Measurements from ENCODE around the gene RSAD1.

The RSAD1 gene

GRCh38 chr17:50531428-50532025 lies 52.9 kb downstream of the RSAD1 start:
- Histone ChIP-seq H3K27ac (ENCODE audit: poor library complexity, severe bottlenecking) (peak overlapping the region; percentile 82), H3K36me3 (ENCODE audit: low read depth) (peaks cover 9% of the 10 kb centered on the region), H3K4me1 (ENCODE audit: insufficient read depth, poor library complexity, severe bottlenecking) (peaks cover 14% of the 10 kb centered on the region), H3K4me3 (ENCODE audit: severe bottlenecking) (no peak overlapping the region), H3K27me3 (ENCODE audit: insufficient read depth, poor library complexity, severe bottlenecking) (no peaks in the 10 kb centered on the region), H3K9me3 (ENCODE audit: severe bottlenecking) (no peaks in the 10 kb centered on the region)
- no peak for TF ChIP-seq CTCF (IDR thresholded peaks at IDR 0.05; ENCODE audit: poor library complexity, severe bottlenecking)
- DNase-seq (ENCODE audit: low spot score) (no peak), ATAC-seq (ENCODE audit: low read depth) (no peak)

- H3K4me3 ChIP-seq (ENCODE audit: severe bottlenecking): peak within 1 kb of the TSS; percentile 44
- TF ChIP-seq CTCF (IDR thresholded peaks at IDR 0.05; ENCODE audit: poor library complexity, severe bottlenecking): no peak
- peaks cover 19% of the 10 kb centered on the region for H3K36me3 ChIP-seq (ENCODE audit: low read depth)
- peak within 1 kb of the TSS; percentile 82 for H3K27ac ChIP-seq (ENCODE audit: poor library complexity, severe bottlenecking)
- H3K4me1 ChIP-seq (ENCODE audit: insufficient read depth, poor library complexity, severe bottlenecking): peaks cover 14% of the 10 kb centered on the region
- H3K9me3 ChIP-seq (ENCODE audit: severe bottlenecking): no peaks in the 10 kb centered on the region
- H3K27me3 ChIP-seq (ENCODE audit: insufficient read depth, poor library complexity, severe bottlenecking): no peaks in the 10 kb centered on the region
- ATAC-seq (ENCODE audit: low read depth) (peak; percentile 77), DNase-seq (ENCODE audit: low spot score) (no peak)
These were observed 53.9 kb downstream of the RSAD1 start, which contains the start of gene EPN3 for GRCh38 chr17:50532452-50533024. TSS of gene EPN3 (plus strand) at chr17:50532735. CDS start at chr17:50536557, 3,822 bp downstream.

DNA sequence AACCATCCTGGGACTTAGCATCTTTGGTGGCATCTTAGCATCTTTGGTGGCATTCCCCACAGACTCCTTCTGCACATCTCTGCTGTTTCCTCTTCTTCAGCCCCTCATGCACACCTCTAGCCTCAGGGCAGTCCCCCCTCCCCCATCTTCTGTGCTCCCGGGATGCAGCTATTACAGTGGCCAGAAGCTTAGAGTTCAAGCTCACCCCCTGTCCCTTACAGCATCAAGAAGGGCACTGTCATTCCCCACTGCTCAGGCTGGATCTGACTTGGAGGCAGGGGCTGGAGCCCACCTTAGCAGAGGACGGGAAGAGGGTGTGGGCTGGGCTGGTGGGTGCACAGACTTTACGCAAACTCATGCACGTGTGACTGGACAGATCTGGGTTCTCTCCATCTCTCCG lies 54.5 kb downstream of the RSAD1 start:
- Histone ChIP-seq H3K36me3 (ENCODE audit: low read depth) (peaks cover 24% of the 10 kb centered on the region), H3K4me3 (ENCODE audit: severe bottlenecking) (peak overlapping the region; percentile 44), H3K27me3 (ENCODE audit: insufficient read depth, poor library complexity, severe bottlenecking) (no peaks in the 10 kb centered on the region), H3K9me3 (ENCODE audit: severe bottlenecking) (no peaks in the 10 kb centered on the region), H3K4me1 (ENCODE audit: insufficient read depth, poor library complexity, severe bottlenecking) (peaks cover 14% of the 10 kb centered on the region), H3K27ac (ENCODE audit: poor library complexity, severe bottlenecking) (peak overlapping the region; percentile 82)
- no peak for ATAC-seq (ENCODE audit: low read depth)
- no peak for TF ChIP-seq CTCF (IDR thresholded peaks at IDR 0.05; ENCODE audit: poor library complexity, severe bottlenecking)
- DNase-seq (ENCODE audit: low spot score): no peak

DNA sequence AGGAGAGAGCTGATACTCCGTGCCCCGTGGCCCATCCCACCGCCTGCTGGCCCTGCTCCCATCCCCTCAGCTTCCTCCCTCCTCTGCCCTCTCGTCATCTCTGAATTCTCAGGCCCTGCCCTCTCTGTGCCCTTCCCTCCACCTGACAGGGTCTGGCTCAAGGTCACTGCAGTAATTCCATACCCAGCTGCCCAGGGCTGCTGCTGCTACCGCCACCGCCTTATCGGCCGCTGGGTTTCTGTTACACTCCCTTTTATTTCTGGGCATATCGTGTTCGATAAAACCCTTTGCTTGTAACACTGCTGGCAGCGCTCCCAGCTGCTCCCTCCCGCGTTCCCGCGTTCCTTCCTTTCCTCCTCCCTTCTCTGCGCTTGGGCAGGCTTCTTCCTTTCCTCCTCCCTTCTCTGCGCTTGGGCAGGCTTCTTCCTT lies 55.1 kb downstream of the RSAD1 start:
- no peak for TF ChIP-seq CTCF (IDR thresholded peaks at IDR 0.05; ENCODE audit: poor library complexity, severe bottlenecking)
- H3K4me1 ChIP-seq (ENCODE audit: insufficient read depth, poor library complexity, severe bottlenecking): peaks cover 14% of the 10 kb centered on the region

More for the DNA sequence above, 55.1 kb downstream of the RSAD1 start:
- H3K4me3 ChIP-seq (ENCODE audit: severe bottlenecking): peak overlapping the region; percentile 44
- H3K36me3 ChIP-seq (ENCODE audit: low read depth): peaks cover 24% of the 10 kb centered on the region
- no peaks in the 10 kb centered on the region for H3K9me3 ChIP-seq (ENCODE audit: severe bottlenecking)
- H3K27ac ChIP-seq (ENCODE audit: poor library complexity, severe bottlenecking): peak overlapping the region; percentile 82
- DNase-seq (ENCODE audit: low spot score) (no peak), ATAC-seq (ENCODE audit: low read depth) (peak; percentile 37)
- H3K27me3 ChIP-seq (ENCODE audit: insufficient read depth, poor library complexity, severe bottlenecking): no peaks in the 10 kb centered on the region
